ENCODE data around the gene HIVEP3.

GRCh38 chr1:41612953-41613352 lies 305.8 kb downstream of the HIVEP3 start:
- TF ChIP-seq CTCF (IDR thresholded peaks at IDR 0.05) (no peak), PREB (CRISPR knock-in tag; IDR thresholded peaks at IDR 0.05; ENCODE audit: borderline replicate concordance) (no peak), GABPB1 (CRISPR knock-in tag; IDR thresholded peaks at IDR 0.05) (no peak), E2F5 (CRISPR knock-in tag; IDR thresholded peaks at IDR 0.05) (no peak), ZNF138 (CRISPR knock-in tag; conservative IDR thresholded peaks at IDR 0.05) (no peak)

All from WTC11 (cell line).